ENCODE data around the gene GNB2.
"Not testable (repeated sequence)": the region's sequence is repeated elsewhere in the genome, so short reads cannot be mapped to it uniquely, and the experiment has no call there.

The GNB2 gene

GRCh38 chr7:100662194-100662776 is 11.3 kb upstream of the GNB2 start:
- not testable (repeated sequence) for DNase-seq (ENCODE audit: low read depth in 2 of 2)

- DNase-seq (ENCODE audit: low read depth in 2 of 2) = no peak
Observed at GRCh38 chr7:100665168-100665726, 8.3 kb upstream of the GNB2 start.

GRCh38 chr7:100667331-100668068 is 6.0 kb upstream of the GNB2 start:
- DNase-seq (ENCODE audit: low read depth in 2 of 2) = no peak

- no peak for DNase-seq (ENCODE audit: low read depth in 2 of 2)
Observed at GRCh38 chr7:100668069-100668449, 5.5 kb upstream of the GNB2 start.

GRCh38 chr7:100669106-100669505 is 4.4 kb upstream of the GNB2 start:
- DNase-seq (ENCODE audit: low read depth in 2 of 2) = not testable (repeated sequence)

DNA sequence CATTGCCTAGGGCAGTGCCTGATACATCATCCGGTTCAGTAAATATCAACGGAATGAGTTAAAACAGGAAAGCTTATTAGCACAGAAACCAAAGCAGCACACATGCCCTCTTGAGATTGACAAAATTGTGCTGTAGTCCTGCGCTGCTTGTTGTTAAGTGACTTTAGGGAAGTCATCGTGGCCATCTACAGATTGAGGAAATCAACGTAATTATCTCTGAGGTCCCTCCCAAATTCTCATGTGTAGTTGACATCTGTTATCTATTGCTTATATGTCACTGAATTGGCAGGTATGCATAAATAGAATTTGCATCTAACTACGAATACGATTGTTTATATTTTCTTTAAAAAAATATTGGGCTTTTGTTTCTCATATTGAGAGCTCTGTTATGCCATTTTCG is 3.5 kb upstream of the GNB2 start:
- no peak for DNase-seq (ENCODE audit: low read depth in 2 of 2)

- DNase-seq (ENCODE audit: low read depth in 2 of 2) = no peak
Observed at GRCh38 chr7:100671353-100672327, 1.9 kb upstream of the GNB2 start.

DNA sequence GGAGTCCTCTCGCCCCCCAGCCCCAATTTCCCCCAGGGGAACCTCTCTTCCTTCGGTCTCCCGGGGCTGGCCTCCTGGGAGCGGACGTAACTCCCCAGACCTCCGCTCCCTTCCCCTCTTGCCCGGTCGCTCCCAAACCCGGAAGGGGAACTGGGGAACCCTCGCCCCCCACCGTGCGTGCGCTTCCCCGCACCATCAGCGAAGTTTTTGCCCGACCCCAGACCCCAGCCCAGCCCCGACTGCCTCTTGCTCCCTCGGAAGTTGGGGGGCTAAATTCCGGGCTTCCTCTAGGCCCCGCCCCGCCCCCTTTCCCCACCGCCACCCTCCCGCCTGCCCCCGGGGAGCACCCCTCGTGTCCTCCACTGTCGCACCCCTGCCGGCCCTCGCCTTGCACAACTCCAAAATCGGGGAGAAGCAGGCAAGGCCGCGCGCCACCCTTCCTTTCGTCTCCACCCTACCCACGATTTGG is 436 bp downstream of the GNB2 start:
- DNase-seq (ENCODE audit: low read depth in 2 of 2) = no peak

GRCh38 chr7:100674411-100675104 is 1.0 kb downstream of the GNB2 start:
- no peak for DNase-seq (ENCODE audit: low read depth in 2 of 2)

DNA sequence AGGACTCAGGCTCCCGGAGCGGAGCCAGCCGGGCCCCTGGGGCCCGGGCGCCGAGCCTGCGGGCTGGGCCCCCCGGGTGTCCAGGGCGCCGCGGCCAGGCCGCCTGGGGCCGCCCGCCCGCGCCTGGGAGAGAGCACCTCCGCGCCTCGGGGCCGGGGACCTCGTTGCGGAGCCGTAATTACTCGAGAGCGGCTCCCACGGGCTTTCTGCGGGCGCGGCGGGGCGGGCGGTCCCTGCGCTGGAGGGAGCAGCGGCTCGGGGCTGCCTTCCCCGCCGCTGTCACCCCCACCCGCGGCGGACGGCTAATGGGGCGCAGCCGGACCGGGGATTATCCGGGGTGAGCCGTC is 1.5 kb downstream of the GNB2 start:
- no peak for DNase-seq (ENCODE audit: low read depth in 2 of 2)

DNA sequence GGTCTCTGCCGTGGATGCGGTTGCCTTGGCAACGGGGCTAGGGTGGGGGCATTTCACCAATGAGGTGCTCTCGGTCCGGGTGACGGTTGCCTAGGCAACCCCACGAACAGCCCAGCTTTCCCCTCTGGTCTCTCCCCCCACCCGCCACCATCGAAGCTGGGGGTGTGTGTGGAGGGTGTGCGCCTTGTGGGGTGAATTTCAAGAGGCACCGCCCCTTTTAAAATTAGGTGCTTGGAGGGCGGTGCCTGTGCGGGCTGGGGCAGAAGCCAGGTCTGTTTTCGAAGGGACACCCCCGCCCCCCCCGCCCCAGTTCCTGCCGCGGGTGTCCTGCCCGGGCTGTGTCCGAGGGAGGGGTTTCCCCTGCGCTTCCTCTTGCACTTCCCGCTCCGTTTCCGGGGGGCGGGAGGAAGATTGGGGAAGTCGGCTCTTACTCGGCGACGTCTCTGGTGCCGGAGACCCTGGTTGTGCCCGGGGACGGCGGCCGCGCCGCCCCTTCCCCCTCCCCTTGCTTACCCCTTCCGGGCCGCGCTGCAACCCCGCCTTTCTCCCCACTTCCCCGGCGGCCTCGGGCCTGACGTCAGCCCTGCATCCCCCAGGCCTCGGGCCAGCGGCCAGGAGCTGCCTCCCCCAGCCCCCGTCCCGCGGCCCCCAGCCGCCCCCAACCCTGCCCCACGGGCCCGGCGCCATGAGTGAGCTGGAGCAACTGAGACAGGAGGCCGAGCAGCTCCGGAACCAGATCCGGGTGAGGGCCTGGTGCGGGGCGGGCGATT is 2.2 kb downstream of the GNB2 start:
- peak in 1 of 2 experiments; percentile 13 for DNase-seq (ENCODE audit: low read depth in 2 of 2)

DNA sequence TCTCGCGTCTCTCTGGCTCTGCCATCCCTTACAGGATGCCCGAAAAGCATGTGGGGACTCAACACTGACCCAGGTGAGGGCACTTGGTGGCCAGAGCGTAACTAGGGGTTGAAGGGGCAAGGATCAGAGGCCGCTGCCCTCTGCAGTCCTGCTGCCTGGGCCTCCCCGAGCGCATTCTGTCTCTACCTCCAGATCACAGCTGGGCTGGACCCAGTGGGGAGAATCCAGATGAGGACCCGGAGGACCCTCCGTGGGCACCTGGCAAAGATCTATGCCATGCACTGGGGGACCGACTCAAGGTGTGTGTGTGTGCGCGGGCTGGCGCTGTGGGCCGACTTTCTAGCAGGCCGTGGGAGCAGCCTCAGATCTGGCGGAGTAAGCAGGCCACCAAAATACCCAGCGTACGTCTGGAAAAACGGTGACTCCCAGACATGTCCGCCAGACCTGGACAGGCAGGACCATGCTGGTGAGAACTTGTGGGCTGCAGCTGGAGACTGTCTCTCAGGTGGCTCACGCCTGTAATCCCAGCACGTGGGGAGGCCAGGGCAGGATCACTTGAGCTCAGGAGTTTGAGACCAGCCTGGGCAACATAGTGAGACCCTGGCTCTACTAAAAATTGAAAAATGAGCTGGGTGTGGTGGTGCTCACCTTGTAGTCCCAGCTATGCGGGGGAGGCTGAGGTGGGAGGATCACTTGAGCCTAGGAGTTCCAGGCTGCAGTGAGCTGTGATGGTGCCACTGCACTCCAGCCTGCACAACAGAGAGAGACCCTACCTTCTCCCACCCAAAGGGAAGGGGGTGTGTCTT is 3.2 kb downstream of the GNB2 start:
- DNase-seq (ENCODE audit: low read depth in 2 of 2) = no peak

DNA sequence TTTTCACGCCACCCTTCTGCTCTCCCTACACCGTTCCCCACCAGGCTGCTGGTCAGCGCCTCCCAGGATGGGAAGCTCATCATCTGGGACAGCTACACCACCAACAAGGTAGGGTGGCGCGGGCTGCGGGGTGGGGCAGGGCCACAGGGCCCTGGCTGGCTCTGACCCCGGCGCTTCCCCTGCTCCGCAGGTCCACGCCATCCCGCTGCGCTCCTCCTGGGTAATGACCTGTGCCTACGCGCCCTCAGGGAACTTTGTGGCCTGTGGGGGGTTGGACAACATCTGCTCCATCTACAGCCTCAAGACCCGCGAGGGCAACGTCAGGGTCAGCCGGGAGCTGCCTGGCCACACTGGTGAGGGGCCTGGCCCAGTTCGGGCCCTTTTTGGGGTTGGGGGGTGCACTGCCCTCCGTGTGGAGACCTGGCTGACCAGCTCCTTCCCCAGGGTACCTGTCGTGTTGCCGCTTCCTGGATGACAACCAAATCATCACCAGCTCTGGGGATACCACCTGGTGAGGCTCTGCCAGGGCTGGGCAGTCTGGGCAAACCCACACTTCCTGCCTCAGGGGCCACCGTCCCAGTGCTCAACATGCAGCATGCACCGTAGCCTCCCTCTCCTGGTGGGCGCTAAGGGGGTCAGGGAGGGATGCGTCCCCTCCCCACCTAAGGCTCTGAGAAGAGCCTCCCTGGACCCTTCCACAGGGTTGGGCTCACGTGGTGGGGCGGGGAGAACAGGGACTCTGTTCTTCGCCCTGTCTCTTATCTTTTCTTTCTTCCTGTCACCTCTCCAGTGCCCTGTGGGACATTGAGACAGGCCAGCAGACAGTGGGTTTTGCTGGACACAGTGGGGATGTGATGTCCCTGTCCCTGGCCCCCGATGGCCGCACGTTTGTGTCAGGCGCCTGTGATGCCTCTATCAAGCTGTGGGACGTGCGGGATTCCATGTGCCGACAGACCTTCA is 4.0 kb downstream of the GNB2 start:
- DNase-seq (ENCODE audit: low read depth in 2 of 2) = no peak

- DNase-seq (ENCODE audit: low read depth in 2 of 2) = no peak
Observed at GRCh38 chr7:100678291-100678984, 4.9 kb downstream of the GNB2 start.

DNA sequence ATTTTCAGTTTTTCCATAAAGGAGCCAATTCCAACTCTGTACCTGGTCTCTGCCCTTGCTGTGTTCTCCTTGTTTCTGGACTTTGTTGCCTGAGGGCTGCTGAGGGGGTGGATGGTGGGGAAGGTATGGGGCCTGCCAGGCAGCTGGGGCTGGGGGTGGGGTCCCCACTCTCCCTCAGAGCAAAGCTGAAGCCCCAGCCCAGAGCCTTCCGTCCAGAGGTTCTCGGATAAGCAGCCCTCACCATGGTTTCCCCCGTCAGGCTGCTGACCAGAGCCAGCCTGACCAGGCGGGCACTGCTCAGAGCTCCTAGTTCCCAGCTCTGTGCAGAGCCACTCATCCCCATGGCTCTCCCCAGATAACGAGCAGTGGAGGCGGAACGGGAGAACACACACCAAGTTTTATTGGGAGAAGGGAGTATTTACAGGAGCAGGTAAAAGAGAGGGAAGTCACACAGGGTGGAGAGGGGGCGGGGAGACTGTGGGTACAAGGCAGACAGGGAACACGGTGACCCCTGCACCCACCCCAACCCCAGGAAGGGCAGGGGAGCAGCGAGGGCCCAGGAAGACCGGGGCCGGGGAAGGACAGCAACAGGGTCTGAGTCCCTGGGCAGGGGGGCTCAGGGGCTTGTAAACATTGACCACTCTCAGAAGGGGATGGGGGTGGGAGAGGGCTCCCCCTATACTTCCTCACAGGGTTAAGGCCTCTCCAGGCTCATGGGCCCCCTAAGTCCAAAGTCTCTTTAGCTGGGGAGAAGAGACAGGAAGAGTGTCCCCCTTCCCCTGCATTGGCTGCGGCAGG is 5.8 kb downstream of the GNB2 start:
- DNase-seq (ENCODE audit: low read depth in 2 of 2) = no peak

DNA sequence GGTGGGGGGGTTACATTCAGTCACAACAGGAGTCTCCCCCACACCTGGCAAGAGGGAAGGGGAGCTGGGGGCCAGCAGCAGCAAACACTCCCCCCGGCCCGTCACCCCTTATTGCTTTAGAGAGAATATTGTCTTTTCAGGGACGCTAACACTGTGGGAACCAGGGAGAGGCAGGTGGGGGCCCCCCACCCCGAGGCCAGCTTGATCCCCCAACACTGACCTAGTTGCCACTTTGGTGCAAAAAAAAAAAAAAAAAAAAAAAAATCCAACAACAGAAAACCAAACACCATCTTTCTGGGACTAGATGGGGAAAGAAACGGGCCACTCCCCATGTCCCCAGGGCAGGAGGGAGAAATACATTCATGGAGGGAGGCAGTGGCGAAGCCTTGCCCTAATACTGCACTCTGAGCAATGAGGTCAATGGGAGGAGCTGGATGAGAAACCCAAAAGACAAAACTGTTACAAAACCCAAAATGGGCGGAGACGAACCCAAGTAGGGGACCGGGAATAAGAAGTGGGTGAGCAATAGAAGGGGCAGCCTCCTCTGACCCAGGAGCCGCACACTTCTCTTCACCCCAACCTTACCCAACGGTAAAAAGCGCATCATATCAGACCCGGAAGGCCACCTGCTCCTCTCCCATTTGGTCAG is 6.5 kb downstream of the GNB2 start:
- DNase-seq (ENCODE audit: low read depth in 2 of 2) = no peak

Measured in fibroblast of skin of left biceps (primary cell).